Measurements from ENCODE around the gene STIM2. TPM values are rescaled to one million over a fixed set of nuclear protein-coding genes. Genes with fewer than 3 reads are reported as not detected.
A peak's percentile ranks its signal among the peaks of the same experiment; 100 is the strongest.

Gene STIM2
- total and polyA plus RNA-seq, 9 of the 15 experiments (the other 6 are each of a cell fraction or from before 2014, with no cell fraction given) = 7.2 to 26.8 (median 15.4) TPM

DNA sequence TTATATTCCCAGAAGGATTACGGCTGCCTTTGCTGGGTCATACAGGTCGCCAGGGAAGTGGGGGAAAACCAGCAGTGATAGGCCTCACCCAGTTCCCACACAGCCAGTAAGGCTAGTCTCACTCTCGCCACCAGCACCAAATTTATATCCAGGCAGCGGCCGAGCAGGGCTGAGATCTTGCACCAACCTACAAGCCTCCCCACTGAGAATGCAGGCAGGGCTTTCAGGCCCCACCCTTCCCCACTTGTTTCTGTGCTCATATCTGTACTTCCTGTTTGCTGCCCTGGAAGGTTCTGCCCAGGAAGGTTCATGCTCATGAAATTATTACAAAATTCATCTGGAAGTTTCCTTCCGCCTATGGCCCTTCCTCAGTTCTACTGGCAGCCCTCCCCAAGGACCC, 179.7 kb downstream of the STIM2 start:
- Histone ChIP-seq H4K20me1 (replicated peaks; ENCODE audit: control insufficient read depth, insufficient read depth, low read length) (no peaks in the 10 kb centered on the region), H3K4me2 (ENCODE audit: insufficient read depth, low read length) (no peak overlapping the region), H3K4me1 (replicated peaks in 1 of 2; ENCODE audit: control insufficient read depth in 2 of 2, insufficient read depth in 2 of 2, low read length in 2 of 2) (no peaks in the 10 kb centered on the region; a peak in 1 of 5 replicates), H3K9me1 (ENCODE audit: control insufficient read depth, insufficient read depth, low read length) (no peaks in the 10 kb centered on the region), H3K27me3 (ENCODE audit: control insufficient read depth in 2 of 2, insufficient read depth in 2 of 2, low read length in 2 of 2) (no peaks in the 10 kb centered on the region), H3K9me3 (replicated peaks; ENCODE audit: control insufficient read depth, insufficient read depth, low read depth, low read length) (no peaks in the 10 kb centered on the region), H3K79me2 (ENCODE audit: control insufficient read depth, insufficient read depth, low read length) (no peaks in the 10 kb centered on the region), H2AFZ (ENCODE audit: low read depth, low read length) (peak overlapping the region; percentile 80), H3K27ac (ENCODE audit: extremely low read depth, low read depth, low read length) (no peak overlapping the region), H3K4me3 (no peak overlapping the region), H3K36me3 (ENCODE audit: control insufficient read depth, insufficient read depth, low read length) (no peaks in the 10 kb centered on the region), H3K9ac (ENCODE audit: insufficient read depth in 1 of 2, low read depth in 2 of 2, low read length in 2 of 2) (no peak overlapping the region)
- 15% methylated on average over 4 of the region's 6 CpGs for WGBS (ENCODE audit: insufficient coverage, low coverage, missing lambda C conversion rate)
- ChIA-PET CTCF (ENCODE audit: low intra/inter-chr PET ratio) (no interaction called here), POLR2A (interaction anchor here (0.6 to 0.8 kb wide), 2 partner anchors 10 to 12 kb away, joined by 3 to 4 read pairs; no protein-coding TSS in a partner anchor)
- no TSS peak for BruUV-seq (replicated peaks)
- intact Hi-C loops (cut with micrococcal nuclease) (no loop called here), in situ Hi-C loops (cut with MboI) (no loop called here)
- ATAC-seq (peak; percentile 74), DNase-seq (ENCODE audit: extremely low read depth in 1 of 4, low spot score in 3 of 4) (no peak), FAIRE-seq (no peak)
- TF ChIP-seq ZNF124 (CRISPR knock-in tag; IDR thresholded peaks at IDR 0.05) = no peak
- TF ChIP-seq BMI1 (IDR thresholded peaks at IDR 0.05; ENCODE audit: low read length) = no peak
- TF ChIP-seq TEAD1 (CRISPR knock-in tag; IDR thresholded peaks at IDR 0.05) = no peak
- no peak for TF ChIP-seq RAD21 (CRISPR knock-in tag; conservative IDR thresholded peaks at IDR 0.05 in 1 of 2, IDR thresholded peaks at IDR 0.05 in 1 of 2)
- TF ChIP-seq, protein P1, sequence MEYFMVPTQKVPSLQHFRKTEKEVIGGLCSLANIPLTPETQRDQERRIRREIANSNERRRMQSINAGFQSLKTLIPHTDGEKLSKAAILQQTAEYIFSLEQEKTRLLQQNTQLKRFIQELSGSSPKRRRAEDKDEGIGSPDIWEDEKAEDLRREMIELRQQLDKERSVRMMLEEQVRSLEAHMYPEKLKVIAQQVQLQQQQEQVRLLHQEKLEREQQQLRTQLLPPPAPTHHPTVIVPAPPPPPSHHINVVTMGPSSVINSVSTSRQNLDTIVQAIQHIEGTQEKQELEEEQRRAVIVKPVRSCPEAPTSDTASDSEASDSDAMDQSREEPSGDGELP (CRISPR knock-in tag; IDR thresholded peaks at IDR 0.05; ENCODE audit: borderline replicate concordance) = no peak
- TF ChIP-seq SMARCA4 (IDR thresholded peaks at IDR 0.05) = no peak
- TF ChIP-seq MYC (IDR thresholded peaks at IDR 0.05; ENCODE audit: low read depth, low read length) = no peak
- TF ChIP-seq MYC (CRISPR knock-in tag; IDR thresholded peaks at IDR 0.05; ENCODE audit: borderline replicate concordance, low read depth) = no peak
- TF ChIP-seq ATF6 (CRISPR knock-in tag; IDR thresholded peaks at IDR 0.05) = no peak
- TF ChIP-seq DPF2 (IDR thresholded peaks at IDR 0.05) = no peak
- TF ChIP-seq BRD9 (IDR thresholded peaks at IDR 0.05; ENCODE audit: low read depth, partially characterized antibody) = no peak
- TF ChIP-seq E2F3 (CRISPR knock-in tag; IDR thresholded peaks at IDR 0.05) = no peak
- no peak for TF ChIP-seq MYNN (IDR thresholded peaks at IDR 0.05)
- TF ChIP-seq MYNN (CRISPR knock-in tag; IDR thresholded peaks at IDR 0.05) = no peak
- TF ChIP-seq CHCHD3 (CRISPR knock-in tag; IDR thresholded peaks at IDR 0.05) = no peak
- TF ChIP-seq AFF4 (CRISPR knock-in tag; IDR thresholded peaks at IDR 0.05) = no peak
- no peak for TF ChIP-seq PCBP1 (IDR thresholded peaks at IDR 0.05; ENCODE audit: low read depth, low read length, poor library complexity, severe bottlenecking)
- no peak for TF ChIP-seq KAT7 (CRISPR knock-in tag; IDR thresholded peaks at IDR 0.05; ENCODE audit: borderline replicate concordance)
- no peak for TF ChIP-seq TAF9B (IDR thresholded peaks at IDR 0.05; ENCODE audit: partially characterized antibody)

All from K562 (cell line).